ENCODE data around the gene RTTN.

The RTTN gene

GRCh38 chr18:70046796-70047195 lies 158.7 kb downstream of the RTTN start:
- no peak for TF ChIP-seq CTCF (conservative IDR thresholded peaks at IDR 0.05; ENCODE audit: low read depth)
- CTCF ChIA-PET = no interaction called here
- POLR2A ChIA-PET (ENCODE audit: low non-redundant PET) = no interaction called here
- no peak for DNase-seq (ENCODE audit: low spot score)
- H3K27ac ChIP-seq = peak overlapping the region; percentile 81; the same call in 1 of the 2 replicates

- peak overlapping the region; percentile 81 for H3K27ac ChIP-seq
- no peak for TF ChIP-seq CTCF (conservative IDR thresholded peaks at IDR 0.05; ENCODE audit: low read depth)
- ChIA-PET POLR2A (ENCODE audit: low non-redundant PET) (no interaction called here), CTCF (no interaction called here)
- DNase-seq (ENCODE audit: low spot score) = no peak
Measured at GRCh38 chr18:70046207-70046606, 159.3 kb downstream of the RTTN start.

- CTCF ChIA-PET = no interaction called here
- H3K27ac ChIP-seq = no peak overlapping the region
- DNase-seq (ENCODE audit: low spot score) = peak; percentile 94
- POLR2A ChIA-PET (ENCODE audit: low non-redundant PET) = no interaction called here
- TF ChIP-seq CTCF (conservative IDR thresholded peaks at IDR 0.05; ENCODE audit: low read depth) = no peak
Measured at GRCh38 chr18:70044632-70045031, 160.9 kb downstream of the RTTN start.

- no peak for TF ChIP-seq CTCF (conservative IDR thresholded peaks at IDR 0.05; ENCODE audit: low read depth)
- POLR2A ChIA-PET (ENCODE audit: low non-redundant PET) = no interaction called here
- H3K27ac ChIP-seq = no peak overlapping the region
- CTCF ChIA-PET = no interaction called here
- no peak for DNase-seq (ENCODE audit: low spot score)
Measured at GRCh38 chr18:70041459-70042050, 163.9 kb downstream of the RTTN start.

- POLR2A ChIA-PET (ENCODE audit: low non-redundant PET) = no interaction called here
- no peak overlapping the region for H3K27ac ChIP-seq
- TF ChIP-seq CTCF (conservative IDR thresholded peaks at IDR 0.05; ENCODE audit: low read depth) = no peak
Measured at GRCh38 chr18:70039186-70039585, 166.3 kb downstream of the RTTN start.

GRCh38 chr18:70037431-70038061 lies 167.9 kb downstream of the RTTN start:
- ChIA-PET CTCF (no interaction called here), POLR2A (ENCODE audit: low non-redundant PET) (no interaction called here)
- no peak for DNase-seq (ENCODE audit: low spot score)
- H3K27ac ChIP-seq = no peak overlapping the region
- TF ChIP-seq CTCF (conservative IDR thresholded peaks at IDR 0.05; ENCODE audit: low read depth) = no peak

More at GRCh38 chr18:70039186-70039585, 166.3 kb downstream of the RTTN start:
- no peak for DNase-seq (ENCODE audit: low spot score)
- CTCF ChIA-PET = interaction anchor here (0.7 kb wide), 1 partner anchor 301 kb away, joined by 4 read pairs; no protein-coding TSS in a partner anchor
